Measurements from ENCODE around the gene ZNF232. TPM values are rescaled to one million over a fixed set of nuclear protein-coding genes. Genes with fewer than 3 reads are reported as not detected.

Gene ZNF232
- total RNA-seq, 1 experiment from 2014 or later, result 11.1 TPM

DNA sequence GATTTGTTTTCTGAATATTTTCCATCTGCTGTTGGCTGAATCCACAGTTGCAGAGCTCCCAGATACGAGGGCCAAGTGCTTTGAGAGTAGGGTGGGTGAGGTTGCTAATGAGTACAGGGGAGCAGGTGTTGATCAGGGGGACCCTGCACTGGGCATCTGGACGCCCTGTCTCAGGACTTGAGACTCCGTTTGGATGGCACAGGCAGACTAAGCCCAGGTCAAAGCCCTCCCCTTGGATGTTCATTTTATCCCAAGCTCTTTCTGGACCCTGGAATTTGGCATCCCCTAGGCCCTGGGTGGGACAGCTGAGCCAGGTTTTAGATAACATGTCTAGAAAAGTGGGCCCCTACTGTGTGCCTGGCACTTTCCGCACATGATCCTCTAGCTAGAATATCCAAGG lies 16.2 kb upstream of the ZNF232 start:
- H3K36me3 ChIP-seq (ENCODE audit: control insufficient read depth in 1 of 2, insufficient read depth in 2 of 2, low read length in 2 of 2), result no peaks in the 10 kb centered on the region
- no peak overlapping the region for H2AFZ ChIP-seq (ENCODE audit: low read depth, low read length, poor library complexity, severe bottlenecking)
- H3K79me2 ChIP-seq (ENCODE audit: insufficient read depth, low read length), result no peaks in the 10 kb centered on the region
- H3K9ac ChIP-seq (ENCODE audit: low read length), result no peak overlapping the region
- ATAC-seq (no peak), DNase-seq (ENCODE audit: low read depth, low spot score) (no peak)
- POLR2A ChIA-PET, result no interaction called here
- H3K27ac ChIP-seq (ENCODE audit: low read depth, low read length), result no peak overlapping the region
- no peaks in the 10 kb centered on the region for H3K9me2 ChIP-seq (ENCODE audit: insufficient read depth)
- H3K4me1 ChIP-seq (ENCODE audit: control insufficient read depth in 1 of 2, insufficient read depth in 2 of 2, low read length in 2 of 2), result no peaks in the 10 kb centered on the region
- no peak overlapping the region for H3K4me2 ChIP-seq (ENCODE audit: low read length)
- CTCF ChIA-PET, result no interaction called here
- H3K4me3 ChIP-seq (replicated peaks in 1 of 2; ENCODE audit: low read depth in 1 of 2, low read length in 2 of 2), result no peak overlapping the region
- RAD21 ChIA-PET (ENCODE audit: low non-redundant PET in 1 of 2, low total read pairs in 2 of 2, uncharacterized antibody in 2 of 2, unreplicated experiment in 2 of 2), result no interaction called here
- TF ChIP-seq CEBPB (IDR thresholded peaks at IDR 0.05; ENCODE audit: low read depth) (no peak), TCF7L2 (IDR thresholded peaks at IDR 0.05; ENCODE audit: borderline replicate concordance, extremely low read depth, insufficient read depth, insufficient read length) (no peak), JUND (IDR thresholded peaks at IDR 0.05) (no peak), POLR2A (IDR thresholded peaks at IDR 0.05; ENCODE audit: borderline replicate concordance, extremely low read depth, insufficient read depth, insufficient read length) (no peak), ZNF274 (IDR thresholded peaks at IDR 0.05; ENCODE audit: low read depth, low read length) (no peak), ELF1 (IDR thresholded peaks at IDR 0.05; ENCODE audit: borderline replicate concordance, low read depth) (no peak), YY1 (IDR thresholded peaks at IDR 0.05; ENCODE audit: extremely low read depth, insufficient replicate concordance, low read depth, low read length) (no peak), ZFX (IDR thresholded peaks at IDR 0.05) (no peak), EZH2 (IDR thresholded peaks at IDR 0.05) (no peak), SIN3A (IDR thresholded peaks at IDR 0.05; ENCODE audit: low read depth) (no peak), EGR1 (IDR thresholded peaks at IDR 0.05; ENCODE audit: low read depth) (no peak), EZH2phosphoT487 (IDR thresholded peaks at IDR 0.05; ENCODE audit: borderline replicate concordance) (no peak), CTCF (IDR thresholded peaks at IDR 0.05 in 2 of 3, conservative IDR thresholded peaks at IDR 0.05 in 1 of 3; ENCODE audit: borderline replicate concordance in 1 of 3, insufficient read depth in 1 of 3, low read depth in 2 of 3, low read length in 2 of 3) (no peak), CBX3 (IDR thresholded peaks at IDR 0.05; ENCODE audit: low read depth) (no peak)
- TF ChIP-seq, protein P1, sequence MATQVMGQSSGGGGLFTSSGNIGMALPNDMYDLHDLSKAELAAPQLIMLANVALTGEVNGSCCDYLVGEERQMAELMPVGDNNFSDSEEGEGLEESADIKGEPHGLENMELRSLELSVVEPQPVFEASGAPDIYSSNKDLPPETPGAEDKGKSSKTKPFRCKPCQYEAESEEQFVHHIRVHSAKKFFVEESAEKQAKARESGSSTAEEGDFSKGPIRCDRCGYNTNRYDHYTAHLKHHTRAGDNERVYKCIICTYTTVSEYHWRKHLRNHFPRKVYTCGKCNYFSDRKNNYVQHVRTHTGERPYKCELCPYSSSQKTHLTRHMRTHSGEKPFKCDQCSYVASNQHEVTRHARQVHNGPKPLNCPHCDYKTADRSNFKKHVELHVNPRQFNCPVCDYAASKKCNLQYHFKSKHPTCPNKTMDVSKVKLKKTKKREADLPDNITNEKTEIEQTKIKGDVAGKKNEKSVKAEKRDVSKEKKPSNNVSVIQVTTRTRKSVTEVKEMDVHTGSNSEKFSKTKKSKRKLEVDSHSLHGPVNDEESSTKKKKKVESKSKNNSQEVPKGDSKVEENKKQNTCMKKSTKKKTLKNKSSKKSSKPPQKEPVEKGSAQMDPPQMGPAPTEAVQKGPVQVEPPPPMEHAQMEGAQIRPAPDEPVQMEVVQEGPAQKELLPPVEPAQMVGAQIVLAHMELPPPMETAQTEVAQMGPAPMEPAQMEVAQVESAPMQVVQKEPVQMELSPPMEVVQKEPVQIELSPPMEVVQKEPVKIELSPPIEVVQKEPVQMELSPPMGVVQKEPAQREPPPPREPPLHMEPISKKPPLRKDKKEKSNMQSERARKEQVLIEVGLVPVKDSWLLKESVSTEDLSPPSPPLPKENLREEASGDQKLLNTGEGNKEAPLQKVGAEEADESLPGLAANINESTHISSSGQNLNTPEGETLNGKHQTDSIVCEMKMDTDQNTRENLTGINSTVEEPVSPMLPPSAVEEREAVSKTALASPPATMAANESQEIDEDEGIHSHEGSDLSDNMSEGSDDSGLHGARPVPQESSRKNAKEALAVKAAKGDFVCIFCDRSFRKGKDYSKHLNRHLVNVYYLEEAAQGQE (IDR thresholded peaks at IDR 0.05; ENCODE audit: low read depth), result no peak
- TF ChIP-seq, protein P2, sequence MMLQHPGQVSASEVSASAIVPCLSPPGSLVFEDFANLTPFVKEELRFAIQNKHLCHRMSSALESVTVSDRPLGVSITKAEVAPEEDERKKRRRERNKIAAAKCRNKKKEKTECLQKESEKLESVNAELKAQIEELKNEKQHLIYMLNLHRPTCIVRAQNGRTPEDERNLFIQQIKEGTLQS (IDR thresholded peaks at IDR 0.05), result no peak
- TF ChIP-seq, protein P3, sequence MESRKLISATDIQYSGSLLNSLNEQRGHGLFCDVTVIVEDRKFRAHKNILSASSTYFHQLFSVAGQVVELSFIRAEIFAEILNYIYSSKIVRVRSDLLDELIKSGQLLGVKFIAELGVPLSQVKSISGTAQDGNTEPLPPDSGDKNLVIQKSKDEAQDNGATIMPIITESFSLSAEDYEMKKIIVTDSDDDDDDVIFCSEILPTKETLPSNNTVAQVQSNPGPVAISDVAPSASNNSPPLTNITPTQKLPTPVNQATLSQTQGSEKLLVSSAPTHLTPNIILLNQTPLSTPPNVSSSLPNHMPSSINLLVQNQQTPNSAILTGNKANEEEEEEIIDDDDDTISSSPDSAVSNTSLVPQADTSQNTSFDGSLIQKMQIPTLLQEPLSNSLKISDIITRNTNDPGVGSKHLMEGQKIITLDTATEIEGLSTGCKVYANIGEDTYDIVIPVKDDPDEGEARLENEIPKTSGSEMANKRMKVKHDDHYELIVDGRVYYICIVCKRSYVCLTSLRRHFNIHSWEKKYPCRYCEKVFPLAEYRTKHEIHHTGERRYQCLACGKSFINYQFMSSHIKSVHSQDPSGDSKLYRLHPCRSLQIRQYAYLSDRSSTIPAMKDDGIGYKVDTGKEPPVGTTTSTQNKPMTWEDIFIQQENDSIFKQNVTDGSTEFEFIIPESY (IDR thresholded peaks at IDR 0.05; ENCODE audit: extremely low read depth, insufficient replicate concordance, low read length), result no peak
- H3K9me3 ChIP-seq (ENCODE audit: control insufficient read depth in 1 of 2, insufficient read depth in 1 of 2, low read depth in 1 of 2, low read length in 2 of 2), result no peaks in the 10 kb centered on the region
- intact Hi-C loops (cut with micrococcal nuclease), result no loop called here
- no peaks in the 10 kb centered on the region for H3K27me3 ChIP-seq (ENCODE audit: insufficient read depth, low read length)
- no peaks in the 10 kb centered on the region for H4K20me1 ChIP-seq (ENCODE audit: insufficient read depth)
- BruUV-seq (replicated peaks), result no TSS peak

Data from HCT116 (cell line).